Breast epithelium (tissue), 3 donors: ENCODE results near the gene ITGA3.

Experiments used
- POLR2AphosphoS5 ChIP-seq, 3 donors: sonication (generic); formaldehyde crosslinking; IDR thresholded peaks; one replicate each; pipeline ENCODE4 v1.6.1; 2017; ENCODE audit warnings: antibody characterized with exemption in 3 of 3
- TF ChIP-seq, protein P1 (sequence below), 3 donors: fragments of 450-650 bp; IDR thresholded peaks; one replicate each; pipeline ENCODE4 v1.5.1; 2016 to 2017; ENCODE audit warnings: antibody characterized with exemption in 3 of 3, mild to moderate bottlenecking in 3 of 3, moderate library complexity in 3 of 3

DNA sequence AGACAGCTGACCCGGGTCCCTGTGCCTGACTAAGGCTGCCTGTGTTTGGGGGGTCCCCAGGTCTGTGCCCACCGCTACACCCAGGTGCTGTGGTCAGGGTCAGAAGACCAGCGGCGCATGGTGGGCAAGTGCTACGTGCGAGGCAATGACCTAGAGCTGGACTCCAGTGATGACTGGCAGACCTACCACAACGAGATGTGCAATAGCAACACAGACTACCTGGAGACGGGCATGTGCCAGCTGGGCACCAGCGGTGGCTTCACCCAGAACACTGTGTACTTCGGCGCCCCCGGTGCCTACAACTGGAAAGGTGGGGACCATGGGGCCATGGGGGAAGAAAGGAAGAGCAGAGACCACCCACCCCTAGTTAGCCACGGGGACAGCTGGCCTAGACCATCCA is 12.1 kb downstream of the ITGA3 start:
- TF ChIP-seq, protein P1, sequence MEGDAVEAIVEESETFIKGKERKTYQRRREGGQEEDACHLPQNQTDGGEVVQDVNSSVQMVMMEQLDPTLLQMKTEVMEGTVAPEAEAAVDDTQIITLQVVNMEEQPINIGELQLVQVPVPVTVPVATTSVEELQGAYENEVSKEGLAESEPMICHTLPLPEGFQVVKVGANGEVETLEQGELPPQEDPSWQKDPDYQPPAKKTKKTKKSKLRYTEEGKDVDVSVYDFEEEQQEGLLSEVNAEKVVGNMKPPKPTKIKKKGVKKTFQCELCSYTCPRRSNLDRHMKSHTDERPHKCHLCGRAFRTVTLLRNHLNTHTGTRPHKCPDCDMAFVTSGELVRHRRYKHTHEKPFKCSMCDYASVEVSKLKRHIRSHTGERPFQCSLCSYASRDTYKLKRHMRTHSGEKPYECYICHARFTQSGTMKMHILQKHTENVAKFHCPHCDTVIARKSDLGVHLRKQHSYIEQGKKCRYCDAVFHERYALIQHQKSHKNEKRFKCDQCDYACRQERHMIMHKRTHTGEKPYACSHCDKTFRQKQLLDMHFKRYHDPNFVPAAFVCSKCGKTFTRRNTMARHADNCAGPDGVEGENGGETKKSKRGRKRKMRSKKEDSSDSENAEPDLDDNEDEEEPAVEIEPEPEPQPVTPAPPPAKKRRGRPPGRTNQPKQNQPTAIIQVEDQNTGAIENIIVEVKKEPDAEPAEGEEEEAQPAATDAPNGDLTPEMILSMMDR (IDR thresholded peaks at IDR 0.05), result no peak
- no peak for TF ChIP-seq POLR2AphosphoS5 (IDR thresholded peaks at IDR 0.05)
